HEK293 (cell line): Measurements from ENCODE around the gene CLDND1.
A peak's percentile ranks its signal among the peaks of the same experiment; 100 is the strongest.

Experiments
- CTCF ChIA-PET: fragments of 350-600 bp; formaldehyde crosslinking; extraction: SDS; loops from one replicate; lab custom pipeline; 2021; ENCODE audit warnings: antibody characterized with exemption; lab: Yijun Ruan, JAX
- POLR2A ChIA-PET: fragments of 300-600 bp; formaldehyde crosslinking; extraction: SDS; loops from one replicate; lab custom pipeline; 2020; ENCODE audit warnings: antibody characterized with exemption, inconsistent platforms; lab: Yijun Ruan, JAX
- H3K27ac ChIP-seq: fragments of 200-500 bp; sonication (Bioruptor generic); 2 replicates; pipeline ENCODE4 v1.5.1; 2014; ENCODE audit warnings: low read depth, low read length, control low read depth, inconsistent platforms; ENCODE audit errors: extremely low read depth
- H3K36me3 ChIP-seq, 2 experiments: fragments of 200-500 bp in 1 of 2; sonication (Bioruptor generic) in 1 of 2; 1 replicate in 1 of 2; 2 replicates in 1 of 2; pipeline ENCODE4 v1.5.1; 2014 to 2017; ENCODE audit warnings: inconsistent platforms in 2 of 2, low read length in 2 of 2; ENCODE audit not compliant: control insufficient read depth in 2 of 2, insufficient read depth in 1 of 2
- H3K4me1 ChIP-seq: fragments of 200-500 bp; sonication (Bioruptor generic); 2 replicates; pipeline ENCODE4 v1.5.1; 2014; ENCODE audit warnings: mild to moderate bottlenecking, low read length, inconsistent platforms; ENCODE audit not compliant: control insufficient read depth, insufficient read depth
- H3K4me3 ChIP-seq: 2 replicates; pipeline ENCODE4 v1.5.1; 2011; ENCODE audit warnings: low read depth, mild to moderate bottlenecking, control low read depth, low read length, moderate library complexity
- H3K9me3 ChIP-seq: fragments of 200-500 bp; sonication (Bioruptor generic); 2 replicates; pipeline ENCODE4 v1.5.1; 2014; ENCODE audit warnings: low read depth, low read length, inconsistent platforms; ENCODE audit not compliant: control insufficient read depth, insufficient read depth
- BCL6B ChIP-seq: fragments of 450-650 bp; formaldehyde crosslinking; IDR thresholded peaks from 2 replicates; pipeline ENCODE4 v1.5.1; 2017; ENCODE audit warnings: missing biosample characterization, missing genetic modification characterization
- KLF16 ChIP-seq: fragments of 450-650 bp; formaldehyde crosslinking; IDR thresholded peaks from 2 replicates; pipeline ENCODE4 v1.5.1; 2017; ENCODE audit warnings: missing biosample characterization, missing genetic modification characterization
- RBAK ChIP-seq: fragments of 450-650 bp; formaldehyde crosslinking; IDR thresholded peaks from 2 replicates; pipeline ENCODE4 v1.5.1; 2016; ENCODE audit warnings: missing biosample characterization, missing genetic modification characterization
- SALL2 ChIP-seq: fragments of 450-650 bp; formaldehyde crosslinking; IDR thresholded peaks from 2 replicates; pipeline ENCODE4 v1.5.0; 2017; ENCODE audit warnings: missing biosample characterization, mild to moderate bottlenecking, missing genetic modification characterization, borderline replicate concordance
- SCRT1 ChIP-seq: fragments of 450-650 bp; formaldehyde crosslinking; IDR thresholded peaks from 2 replicates; pipeline ENCODE4 v1.5.1; 2016; ENCODE audit warnings: missing biosample characterization, missing genetic modification characterization, borderline replicate concordance
- WT1 ChIP-seq: fragments of 450-650 bp; formaldehyde crosslinking; IDR thresholded peaks from 2 replicates; pipeline ENCODE4 v1.5.1; 2016; ENCODE audit warnings: missing biosample characterization, missing genetic modification characterization
- YY1 ChIP-seq: fragments of 450-650 bp; formaldehyde crosslinking; IDR thresholded peaks from 2 replicates; pipeline ENCODE4 v1.5.1; 2018; ENCODE audit warnings: missing biosample characterization, missing genetic modification characterization
- ZBTB1 ChIP-seq: fragments of 450-650 bp; formaldehyde crosslinking; IDR thresholded peaks from 2 replicates; pipeline ENCODE4 v1.5.1; 2016; ENCODE audit warnings: missing biosample characterization, missing genetic modification characterization
- ZBTB17 ChIP-seq: fragments of 450-650 bp; formaldehyde crosslinking; IDR thresholded peaks from 2 replicates; pipeline ENCODE4 v1.5.1; 2016; ENCODE audit warnings: missing biosample characterization, missing genetic modification characterization
- ZBTB8A ChIP-seq: fragments of 450-650 bp; formaldehyde crosslinking; IDR thresholded peaks from 2 replicates; pipeline ENCODE4 v1.5.1; 2016; ENCODE audit warnings: missing biosample characterization, missing genetic modification characterization
- ZEB2 ChIP-seq: fragments of 450-650 bp; formaldehyde crosslinking; IDR thresholded peaks from 2 replicates; pipeline ENCODE4 v1.5.1; 2016; ENCODE audit warnings: missing biosample characterization, missing genetic modification characterization
- ZFP37 ChIP-seq: fragments of 450-650 bp; formaldehyde crosslinking; IDR thresholded peaks from 2 replicates; pipeline ENCODE4 v1.5.1; 2016; ENCODE audit warnings: missing biosample characterization, missing genetic modification characterization
- ZNF138 ChIP-seq: fragments of 450-650 bp; formaldehyde crosslinking; IDR thresholded peaks from 2 replicates; pipeline ENCODE4 v1.5.1; 2016; ENCODE audit warnings: missing biosample characterization, missing genetic modification characterization, borderline replicate concordance
- ZNF211 ChIP-seq: fragments of 450-650 bp; formaldehyde crosslinking; IDR thresholded peaks from 2 replicates; pipeline ENCODE4 v1.5.1; 2016; ENCODE audit warnings: low read depth, missing biosample characterization, missing genetic modification characterization
- ZNF335 ChIP-seq: fragments of 450-650 bp; formaldehyde crosslinking; conservative IDR thresholded peaks from 2 replicates; pipeline ENCODE4 v1.5.1; 2016; ENCODE audit warnings: missing biosample characterization, missing genetic modification characterization
- ZNF416 ChIP-seq: fragments of 450-650 bp; formaldehyde crosslinking; IDR thresholded peaks from 2 replicates; pipeline ENCODE4 v1.5.1; 2016; ENCODE audit warnings: missing biosample characterization, missing genetic modification characterization
- ZNF623 ChIP-seq: fragments of 450-650 bp; formaldehyde crosslinking; IDR thresholded peaks from 2 replicates; pipeline ENCODE4 v1.5.1; 2016; ENCODE audit warnings: missing biosample characterization, missing genetic modification characterization
- ZNF626 ChIP-seq: fragments of 450-650 bp; sonication (Bioruptor Pico); formaldehyde crosslinking; IDR thresholded peaks from 2 replicates; pipeline ENCODE4 v1.5.1; 2018; ENCODE audit warnings: missing biosample characterization, missing genetic modification characterization, inconsistent platforms
- ZNF654 ChIP-seq: fragments of 450-650 bp; formaldehyde crosslinking; IDR thresholded peaks from 2 replicates; pipeline ENCODE4 v1.5.1; 2016; ENCODE audit warnings: low read depth, missing biosample characterization, missing genetic modification characterization
- ZNF677 ChIP-seq: fragments of 450-650 bp; IDR thresholded peaks from 2 replicates; pipeline ENCODE4 v1.5.0; 2018; ENCODE audit warnings: missing biosample characterization, mild to moderate bottlenecking, missing genetic modification characterization, moderate library complexity
- ZNF768 ChIP-seq: fragments of 450-650 bp; formaldehyde crosslinking; IDR thresholded peaks from 2 replicates; pipeline ENCODE4 v1.5.1; 2018; ENCODE audit warnings: missing biosample characterization, mild to moderate bottlenecking, missing genetic modification characterization
- ZSCAN4 ChIP-seq: fragments of 450-650 bp; formaldehyde crosslinking; IDR thresholded peaks from 2 replicates; pipeline ENCODE4 v1.5.1; 2017; ENCODE audit warnings: missing biosample characterization, missing genetic modification characterization
- ZXDB ChIP-seq: fragments of 450-650 bp; formaldehyde crosslinking; IDR thresholded peaks from 2 replicates; pipeline ENCODE4 v1.5.1; 2016; ENCODE audit warnings: missing biosample characterization, missing genetic modification characterization
- TF ChIP-seq, protein P1 (sequence below): fragments of 450-650 bp; formaldehyde crosslinking; IDR thresholded peaks from 2 replicates; pipeline ENCODE4 v1.5.1; 2016; ENCODE audit warnings: missing biosample characterization, missing genetic modification characterization
- TF ChIP-seq, protein P2 (sequence below): fragments of 450-650 bp; IDR thresholded peaks from 2 replicates; pipeline ENCODE4 v1.5.1; 2018; ENCODE audit warnings: missing biosample characterization, mild to moderate bottlenecking, missing genetic modification characterization

The CLDND1 gene

DNA sequence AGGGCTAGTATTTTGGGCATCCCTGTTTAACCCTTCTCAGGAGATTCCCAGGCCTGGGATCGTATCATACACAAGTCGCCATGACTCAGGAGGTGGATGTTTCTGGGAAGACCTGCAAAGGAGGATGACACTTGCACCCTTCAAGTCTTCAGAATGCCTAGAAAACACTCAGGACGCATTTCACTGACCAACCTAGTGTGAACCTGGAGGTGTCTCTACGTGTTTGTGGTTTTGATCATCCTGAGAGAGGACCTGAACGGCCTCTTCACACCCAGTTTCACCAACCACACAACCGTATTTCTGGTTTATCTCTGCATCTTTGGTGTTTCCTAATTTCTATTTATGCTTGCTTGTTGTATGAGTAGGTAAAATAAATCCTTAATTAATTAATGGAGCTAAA lies 2.8 kb upstream of the CLDND1 start (continued):
- TF ChIP-seq BCL6B (tag by site-specific recombination) (no peak), SALL2 (tag by site-specific recombination) (no peak), ZXDB (tag by site-specific recombination) (no peak), ZEB2 (tag by site-specific recombination) (no peak), ZBTB8A (no peak), ZNF626 (tag by site-specific recombination) (no peak), ZNF211 (tag by site-specific recombination) (no peak), ZBTB1 (tag by site-specific recombination) (no peak)

DNA sequence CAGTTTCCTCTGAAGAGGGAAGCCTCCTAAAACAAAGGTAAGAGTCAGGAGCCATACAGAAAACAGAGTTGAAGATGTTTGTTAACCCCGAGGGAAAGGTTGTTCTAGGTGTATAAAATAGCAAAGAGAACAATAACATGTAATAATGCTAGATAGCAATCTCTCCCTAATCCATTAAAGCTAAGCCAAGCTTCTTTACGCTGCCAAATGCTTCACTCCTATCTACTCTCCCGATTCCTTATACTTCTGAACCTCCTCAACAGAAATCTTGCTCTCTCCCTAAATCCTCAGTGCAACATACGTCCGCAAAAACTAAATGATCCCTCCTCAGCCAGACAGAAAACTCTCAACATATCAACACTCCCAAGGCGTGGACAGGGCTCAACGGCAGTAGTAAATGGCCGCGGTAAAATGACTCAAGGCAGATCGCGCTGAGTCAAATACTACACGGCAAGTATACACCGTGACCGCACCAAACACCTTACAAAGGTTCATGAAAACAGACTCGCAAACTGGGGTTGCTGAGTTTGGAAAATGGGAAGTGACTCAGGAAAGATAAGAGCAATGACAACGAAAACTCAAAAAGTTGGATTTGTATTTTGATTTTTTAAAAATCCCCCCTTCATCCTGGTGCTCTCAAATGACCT lies 682 bp downstream of the CLDND1 start:
- peaks cover 2% of the 10 kb centered on the region; the same call in 1 of the 2 replicates for H3K4me1 ChIP-seq
- H3K9me3 ChIP-seq = no peaks in the 10 kb centered on the region
- CTCF ChIA-PET = no interaction called here
- peak overlapping the region; percentile 87 for H3K4me3 ChIP-seq
- POLR2A ChIA-PET = interaction anchor here (0.9 to 1.1 kb wide), 3 partner anchors 11 to 48 kb away, joined by 3 read pairs; no protein-coding TSS in a partner anchor
- H3K36me3 ChIP-seq = peaks cover 0 to 42% of the 10 kb centered on the region in 2 experiments; a peak in 2 of 3 replicates
- TF ChIP-seq ZBTB17 (tag by site-specific recombination) (no peak), ZNF335 (tag by site-specific recombination) (peak; percentile 86), ZXDB (tag by site-specific recombination) (no peak), YY1 (tag by site-specific recombination) (0 out of 2 replicates have a peak, but pooled peaks have one; percentile 5), ZSCAN4 (no peak), SALL2 (tag by site-specific recombination) (no peak), ZNF138 (tag by site-specific recombination) (no peak)
- TF ChIP-seq, protein P1, sequence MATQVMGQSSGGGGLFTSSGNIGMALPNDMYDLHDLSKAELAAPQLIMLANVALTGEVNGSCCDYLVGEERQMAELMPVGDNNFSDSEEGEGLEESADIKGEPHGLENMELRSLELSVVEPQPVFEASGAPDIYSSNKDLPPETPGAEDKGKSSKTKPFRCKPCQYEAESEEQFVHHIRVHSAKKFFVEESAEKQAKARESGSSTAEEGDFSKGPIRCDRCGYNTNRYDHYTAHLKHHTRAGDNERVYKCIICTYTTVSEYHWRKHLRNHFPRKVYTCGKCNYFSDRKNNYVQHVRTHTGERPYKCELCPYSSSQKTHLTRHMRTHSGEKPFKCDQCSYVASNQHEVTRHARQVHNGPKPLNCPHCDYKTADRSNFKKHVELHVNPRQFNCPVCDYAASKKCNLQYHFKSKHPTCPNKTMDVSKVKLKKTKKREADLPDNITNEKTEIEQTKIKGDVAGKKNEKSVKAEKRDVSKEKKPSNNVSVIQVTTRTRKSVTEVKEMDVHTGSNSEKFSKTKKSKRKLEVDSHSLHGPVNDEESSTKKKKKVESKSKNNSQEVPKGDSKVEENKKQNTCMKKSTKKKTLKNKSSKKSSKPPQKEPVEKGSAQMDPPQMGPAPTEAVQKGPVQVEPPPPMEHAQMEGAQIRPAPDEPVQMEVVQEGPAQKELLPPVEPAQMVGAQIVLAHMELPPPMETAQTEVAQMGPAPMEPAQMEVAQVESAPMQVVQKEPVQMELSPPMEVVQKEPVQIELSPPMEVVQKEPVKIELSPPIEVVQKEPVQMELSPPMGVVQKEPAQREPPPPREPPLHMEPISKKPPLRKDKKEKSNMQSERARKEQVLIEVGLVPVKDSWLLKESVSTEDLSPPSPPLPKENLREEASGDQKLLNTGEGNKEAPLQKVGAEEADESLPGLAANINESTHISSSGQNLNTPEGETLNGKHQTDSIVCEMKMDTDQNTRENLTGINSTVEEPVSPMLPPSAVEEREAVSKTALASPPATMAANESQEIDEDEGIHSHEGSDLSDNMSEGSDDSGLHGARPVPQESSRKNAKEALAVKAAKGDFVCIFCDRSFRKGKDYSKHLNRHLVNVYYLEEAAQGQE (tag by site-specific recombination) = peak; percentile 73; the same call in 1 of the 2 replicates
- H3K27ac ChIP-seq = peak overlapping the region; percentile 56; the same call in 1 of the 2 replicates

- Histone ChIP-seq H3K9me3 (no peaks in the 10 kb centered on the region), H3K4me1 (peaks cover 2% of the 10 kb centered on the region; the same call in 1 of the 2 replicates), H3K4me3 (no peak overlapping the region), H3K27ac (no peak overlapping the region), H3K36me3 (peaks cover 0 to 58% of the 10 kb centered on the region in 2 experiments; a peak in 2 of 3 replicates)
- no peak for TF ChIP-seq ZNF654 (tag by site-specific recombination)
- no peak for TF ChIP-seq RBAK (tag by site-specific recombination)
- TF ChIP-seq, protein P2, sequence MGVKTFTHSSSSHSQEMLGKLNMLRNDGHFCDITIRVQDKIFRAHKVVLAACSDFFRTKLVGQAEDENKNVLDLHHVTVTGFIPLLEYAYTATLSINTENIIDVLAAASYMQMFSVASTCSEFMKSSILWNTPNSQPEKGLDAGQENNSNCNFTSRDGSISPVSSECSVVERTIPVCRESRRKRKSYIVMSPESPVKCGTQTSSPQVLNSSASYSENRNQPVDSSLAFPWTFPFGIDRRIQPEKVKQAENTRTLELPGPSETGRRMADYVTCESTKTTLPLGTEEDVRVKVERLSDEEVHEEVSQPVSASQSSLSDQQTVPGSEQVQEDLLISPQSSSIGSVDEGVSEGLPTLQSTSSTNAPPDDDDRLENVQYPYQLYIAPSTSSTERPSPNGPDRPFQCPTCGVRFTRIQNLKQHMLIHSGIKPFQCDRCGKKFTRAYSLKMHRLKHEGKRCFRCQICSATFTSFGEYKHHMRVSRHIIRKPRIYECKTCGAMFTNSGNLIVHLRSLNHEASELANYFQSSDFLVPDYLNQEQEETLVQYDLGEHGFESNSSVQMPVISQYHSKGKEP (tag by site-specific recombination) = no peak
- TF ChIP-seq WT1 (tag by site-specific recombination) = no peak
- no peak for TF ChIP-seq ZNF677
- TF ChIP-seq SCRT1 (tag by site-specific recombination) = no peak
- TF ChIP-seq ZNF768 = no peak
- TF ChIP-seq ZFP37 (tag by site-specific recombination) = no peak
- TF ChIP-seq ZNF623 (tag by site-specific recombination) = no peak
- no peak for TF ChIP-seq ZNF416 (tag by site-specific recombination)
- no peak for TF ChIP-seq KLF16
- TF ChIP-seq, all 188 proteins: peak for 0
- ChIA-PET CTCF (no interaction called here), POLR2A (interaction anchor here (0.7 kb wide), 1 partner anchor 321 kb away, joined by 3 read pairs; no protein-coding TSS in a partner anchor)
These were observed 3.4 kb downstream of the CLDND1 start for GRCh38 chr3:98519351-98519750.
